Spleen (tissue), 11 donors: ENCODE data around the gene LRRC8D. TPM values are rescaled to one million over a fixed set of nuclear protein-coding genes. Genes with fewer than 3 reads are reported as not detected.

Experiments used
- DNase-seq: peaks from one replicate; pipeline ENCODE4 v3.0.0-alpha.2; 2020
- H3K27ac ChIP-seq, 8 donors: fragments of 200-600 bp; sonication (generic) in 7 of 8; 1 replicate in 4 of 8; 2 replicates in 4 of 8; pipeline versions ENCODE4 v1.5.0 to v1.8.0; 2016 to 2021; ENCODE audit warnings: inconsistent platforms in 4 of 8, mild to moderate bottlenecking in 4 of 8, moderate library complexity in 1 of 8
- H3K27me3 ChIP-seq, 7 donors: fragments of 200-600 bp; sonication (generic) in 6 of 7; replicated peaks in 1 of 7; 1 replicate in 4 of 7; 2 replicates in 3 of 7; pipeline versions ENCODE4 v1.5.0 to v1.8.0; 2016 to 2021; ENCODE audit warnings: inconsistent platforms in 3 of 7, mild to moderate bottlenecking in 1 of 7
- H3K36me3 ChIP-seq, 6 donors: fragments of 200-600 bp; sonication (generic) in 5 of 6; 1 replicate in 4 of 6; 2 replicates in 2 of 6; pipeline versions ENCODE4 v1.5.0 to v1.8.0; 2016 to 2021; ENCODE audit warnings: inconsistent platforms in 2 of 6
- H3K4me1 ChIP-seq, 6 donors: fragments of 200-600 bp; sonication (generic) in 5 of 6; 1 replicate in 3 of 6; 2 replicates in 3 of 6; pipeline versions ENCODE4 v1.5.0 to v1.8.0; 2016 to 2021; ENCODE audit warnings: inconsistent platforms in 3 of 6
- H3K4me3 ChIP-seq, 8 donors: fragments of 200-600 bp; sonication (generic) in 7 of 8; 1 replicate in 4 of 8; 2 replicates in 4 of 8; pipeline versions ENCODE4 v1.5.0 to v1.8.0; 2016 to 2021; ENCODE audit warnings: inconsistent platforms in 4 of 8, mild to moderate bottlenecking in 4 of 8, moderate library complexity in 2 of 8
- H3K9me3 ChIP-seq, 8 donors: fragments of 200-600 bp; sonication (generic) in 7 of 8; 1 replicate in 4 of 8; 2 replicates in 4 of 8; pipeline versions ENCODE4 v1.5.0 to v1.8.0; 2016 to 2021; ENCODE audit warnings: inconsistent platforms in 4 of 8
- POLR2A ChIP-seq, 3 donors: fragments of 450-650 bp; IDR thresholded peaks; one replicate each; pipeline ENCODE4 v1.5.1; 2017; ENCODE audit warnings: antibody characterized with exemption in 3 of 3, mild to moderate bottlenecking in 1 of 3
- POLR2AphosphoS5 ChIP-seq, 3 donors: sonication (generic); formaldehyde crosslinking; IDR thresholded peaks; one replicate each; pipeline ENCODE4 v1.5.1; 2017; ENCODE audit warnings: antibody characterized with exemption in 3 of 3
- WGBS, 5 donors: extraction: QIAGEN DNeasy Blood & Tissue Kit in 3 of 5; methylation state at CpG; one replicate each; pipeline versions ENCODE4 v1.1.5 to v1.1.7; 2013 to 2018; 5-methylcytosine and 5-hydroxymethylcytosine counted together
- intact Hi-C: fragments of 100-400 bp; cut with DNase I; formaldehyde crosslinking; loops from one replicate; pipeline ENCODE4 v1.15.0; 2023; ENCODE audit warnings: low total_unique reads
- polyA plus RNA-seq, 3 donors: library from polyadenylated mRNA; stranded (reverse); fragments of 200-250 nt; gene quantifications; one replicate each; pipeline ENCODE4 v1.2.1, GENCODE V29; 2013
- total RNA-seq, 7 donors: library from RNA; depleted of rRNA in 3 of 7; stranded (reverse); fragments of >200 nt in 3 of 7; fragmentation: NEBNext Ultra II Directional in 4 of 7; extraction: Animal tissue kit (Norgen Biotek cat#: 25700) in 4 of 7; gene quantifications; one replicate each; pipeline versions ENCODE4 v1.1.0 to v1.2.1, GENCODE V29; 2016 to 2021
- TF ChIP-seq, protein P1 (sequence below), 11 experiments: fragments of 200-600 bp in 7 of 11; fragments of 450-650 bp in 4 of 11; sonication (generic) in 4 of 11; IDR thresholded peaks in 8 of 11; conservative IDR thresholded peaks in 3 of 11; 1 replicate in 7 of 11; 2 replicates in 4 of 11; pipeline versions ENCODE4 v1.4.0 to v1.8.0; 2016 to 2021; ENCODE audit warnings: antibody characterized with exemption in 11 of 11, inconsistent platforms in 4 of 11, mild to moderate bottlenecking in 1 of 11
- donor health status: healthy with polysubstance abuse.
- donor health status: DM: no; HTN: no; CAD: no; lungs with moderate emphysema.
- donor health status: DM: no; HTN: no; CAD: no.
- donor health status: Bipolar disorder and iron deficiency.
- donor health status: healthy.
- donor health status: DM: no; HTN: no; CAD: no.
- donor health status: DM: yes; HTN: yes; CAD: no.

LRRC8D gene
- total and polyA plus RNA-seq, 10 donors, result 12.8 to 42.0 (median 34.5) TPM

DNA sequence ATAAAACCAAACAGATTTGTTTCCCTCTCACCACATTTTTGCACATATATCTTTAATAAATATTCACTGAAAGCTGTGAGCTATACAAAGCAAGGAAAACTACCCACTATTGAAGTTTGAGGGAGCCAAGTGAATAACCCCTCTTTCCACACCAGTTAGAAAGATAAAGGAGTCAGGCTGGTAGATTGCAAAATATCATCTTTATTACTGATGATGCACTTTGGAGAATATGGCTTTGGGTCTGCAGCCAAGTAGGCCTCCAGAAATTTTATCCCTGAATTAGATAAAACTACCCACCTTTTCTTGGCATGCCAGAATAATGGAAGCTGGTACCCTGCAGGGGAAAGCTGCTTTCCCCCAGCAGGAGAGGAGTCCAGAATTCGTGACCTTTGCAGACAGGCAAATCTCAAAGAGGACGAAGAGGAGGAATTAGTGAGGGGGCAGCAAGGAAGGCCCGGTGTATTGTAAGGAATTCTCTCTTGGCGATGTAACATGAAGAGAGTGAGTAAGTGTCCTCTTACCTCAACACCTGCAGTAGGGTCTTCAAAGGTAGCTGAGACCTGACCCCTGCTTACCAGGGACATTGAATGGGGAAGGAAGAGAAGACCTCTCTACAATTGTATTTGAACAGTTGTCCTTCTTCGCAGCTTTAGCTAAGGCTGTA lies 84.7 kb downstream of the LRRC8D start:
- Histone ChIP-seq H3K9me3 (no peaks in the 10 kb centered on the region), H3K4me1 (peaks cover 22 to 96% (median 54%) of the 10 kb centered on the region in 6 donors), H3K27me3 (no peaks in the 10 kb centered on the region), H3K4me3 (no peak overlapping the region), H3K27ac (peak overlapping the region in 4 of 8 donors; percentile 61 to 79 (median 70)), H3K36me3 (peaks cover 0 to 14% (median 0%) of the 10 kb centered on the region in 6 donors)
- WGBS, 5 donors, result 91 to 96% (median 94%) methylated on average over 5 of the region's 5 CpGs
- TF ChIP-seq POLR2AphosphoS5 (IDR thresholded peaks at IDR 0.05), result no peak
- TF ChIP-seq, protein P1, sequence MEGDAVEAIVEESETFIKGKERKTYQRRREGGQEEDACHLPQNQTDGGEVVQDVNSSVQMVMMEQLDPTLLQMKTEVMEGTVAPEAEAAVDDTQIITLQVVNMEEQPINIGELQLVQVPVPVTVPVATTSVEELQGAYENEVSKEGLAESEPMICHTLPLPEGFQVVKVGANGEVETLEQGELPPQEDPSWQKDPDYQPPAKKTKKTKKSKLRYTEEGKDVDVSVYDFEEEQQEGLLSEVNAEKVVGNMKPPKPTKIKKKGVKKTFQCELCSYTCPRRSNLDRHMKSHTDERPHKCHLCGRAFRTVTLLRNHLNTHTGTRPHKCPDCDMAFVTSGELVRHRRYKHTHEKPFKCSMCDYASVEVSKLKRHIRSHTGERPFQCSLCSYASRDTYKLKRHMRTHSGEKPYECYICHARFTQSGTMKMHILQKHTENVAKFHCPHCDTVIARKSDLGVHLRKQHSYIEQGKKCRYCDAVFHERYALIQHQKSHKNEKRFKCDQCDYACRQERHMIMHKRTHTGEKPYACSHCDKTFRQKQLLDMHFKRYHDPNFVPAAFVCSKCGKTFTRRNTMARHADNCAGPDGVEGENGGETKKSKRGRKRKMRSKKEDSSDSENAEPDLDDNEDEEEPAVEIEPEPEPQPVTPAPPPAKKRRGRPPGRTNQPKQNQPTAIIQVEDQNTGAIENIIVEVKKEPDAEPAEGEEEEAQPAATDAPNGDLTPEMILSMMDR (IDR thresholded peaks at IDR 0.05 in 8 of 11, conservative IDR thresholded peaks at IDR 0.05 in 3 of 11), result no peak
- no peak for TF ChIP-seq POLR2A (IDR thresholded peaks at IDR 0.05)
- intact Hi-C loops, result no loop called here
- DNase-seq, result no peak

DNA sequence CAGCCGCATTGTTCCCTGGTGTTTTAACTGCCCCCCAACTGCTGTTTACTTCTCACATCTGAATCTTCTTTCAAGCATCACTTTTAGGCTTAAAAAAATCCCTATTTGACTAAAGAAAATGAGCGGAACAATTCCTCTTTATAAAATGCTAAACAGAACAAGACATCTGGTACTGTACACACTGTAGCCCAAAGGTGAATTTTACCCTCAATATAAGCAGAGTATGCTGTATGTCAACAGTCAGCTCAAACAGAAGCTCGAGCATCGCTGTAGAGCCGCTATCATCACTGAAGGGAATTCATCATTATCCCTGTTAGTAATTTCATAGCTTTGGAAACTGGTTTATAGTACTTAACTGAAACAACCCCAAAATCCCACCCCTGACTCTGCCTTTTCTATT lies 85.3 kb downstream of the LRRC8D start:
- peak overlapping the region in 6 of 8 donors; percentile 27 to 79 (median 53) for H3K27ac ChIP-seq

DNA sequence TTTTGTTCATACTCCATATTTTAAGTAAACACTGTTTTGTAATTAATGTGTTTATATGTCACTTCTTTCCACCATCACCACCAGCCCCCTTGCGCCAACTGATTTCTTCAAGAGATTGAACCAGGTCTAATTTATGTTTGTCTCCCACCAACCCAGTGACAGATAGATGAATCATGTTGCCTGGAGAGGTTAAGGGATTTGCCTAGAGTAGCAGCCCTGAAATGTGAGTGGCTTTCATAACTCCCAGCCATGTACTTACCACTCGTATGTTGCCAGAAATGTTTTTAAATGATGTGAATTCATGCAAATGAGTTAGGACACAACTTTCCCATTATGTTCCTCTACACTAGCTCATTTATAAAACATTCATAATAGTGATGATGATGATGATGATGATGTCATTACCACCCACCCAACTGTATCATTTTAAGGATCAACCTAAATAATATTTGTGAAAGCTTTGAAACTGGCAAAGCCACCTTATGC lies 86.9 kb downstream of the LRRC8D start:
- H3K4me1 ChIP-seq, result peaks cover 22 to 95% (median 59%) of the 10 kb centered on the region in 6 donors
- intact Hi-C loops, result no loop called here
- no peaks in the 10 kb centered on the region for H3K9me3 ChIP-seq

More for the DNA sequence above, 85.3 kb downstream of the LRRC8D start:
- intact Hi-C loops, result no loop called here
- peaks cover 0 to 14% (median 0%) of the 10 kb centered on the region in 6 donors for H3K36me3 ChIP-seq
- 82 to 97% (median 93%) methylated on average over 5 of the region's 5 CpGs for WGBS, 5 donors
- peaks cover 22 to 94% (median 54%) of the 10 kb centered on the region in 6 donors for H3K4me1 ChIP-seq
- DNase-seq, result no peak
- H3K4me3 ChIP-seq, result no peak overlapping the region
- no peaks in the 10 kb centered on the region for H3K9me3 ChIP-seq
- H3K27me3 ChIP-seq, result no peaks in the 10 kb centered on the region
- no peak for TF ChIP-seq POLR2AphosphoS5 (IDR thresholded peaks at IDR 0.05)
- TF ChIP-seq, protein P1 (IDR thresholded peaks at IDR 0.05 in 8 of 11, conservative IDR thresholded peaks at IDR 0.05 in 3 of 11), result no peak

DNA sequence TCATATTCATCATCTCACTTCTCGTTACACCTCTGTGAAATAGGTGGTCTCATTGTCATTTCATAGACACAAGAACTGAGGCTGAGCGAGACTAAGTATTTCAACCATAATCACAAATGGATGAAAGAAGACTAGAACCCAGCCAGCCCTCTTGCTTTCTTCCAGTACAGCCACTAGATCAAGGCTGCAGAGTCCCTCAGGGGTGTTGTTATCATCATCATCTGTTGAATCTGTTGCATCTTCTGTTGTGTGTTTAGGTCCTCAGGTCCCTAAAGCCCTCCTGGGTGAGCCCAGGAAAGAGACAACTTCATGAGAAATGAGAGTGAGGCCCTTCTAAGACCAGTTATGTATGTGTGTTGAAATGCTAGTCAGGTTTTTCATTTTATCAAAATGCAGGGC lies 87.4 kb downstream of the LRRC8D start:
- TF ChIP-seq, protein P1 (IDR thresholded peaks at IDR 0.05 in 8 of 11, conservative IDR thresholded peaks at IDR 0.05 in 3 of 11), result no peak
- no peak for TF ChIP-seq POLR2AphosphoS5 (IDR thresholded peaks at IDR 0.05)
- TF ChIP-seq POLR2A (IDR thresholded peaks at IDR 0.05), result no peak
- Histone ChIP-seq H3K27me3 (no peaks in the 10 kb centered on the region), H3K9me3 (no peaks in the 10 kb centered on the region), H3K36me3 (peaks cover 0 to 3% (median 0%) of the 10 kb centered on the region in 6 donors), H3K4me1 (peaks cover 22 to 95% (median 61%) of the 10 kb centered on the region in 6 donors), H3K27ac (peak overlapping the region; percentile 11 to 75 (median 60)), H3K4me3 (no peak overlapping the region)
- WGBS, 5 donors, result 94 to 100% (median 98%) methylated on average over 2 of the region's 2 CpGs
- intact Hi-C loops, result no loop called here
- no peak for DNase-seq

More for the DNA sequence above, 86.9 kb downstream of the LRRC8D start:
- no peak overlapping the region for H3K4me3 ChIP-seq
- peaks cover 0 to 3% (median 0%) of the 10 kb centered on the region in 6 donors for H3K36me3 ChIP-seq
- no peaks in the 10 kb centered on the region for H3K27me3 ChIP-seq
- TF ChIP-seq, protein P1 (IDR thresholded peaks at IDR 0.05 in 8 of 11, conservative IDR thresholded peaks at IDR 0.05 in 3 of 11), result no peak
- TF ChIP-seq POLR2A (IDR thresholded peaks at IDR 0.05), result no peak
- TF ChIP-seq POLR2AphosphoS5 (IDR thresholded peaks at IDR 0.05), result no peak
- H3K27ac ChIP-seq, result peak overlapping the region in 5 of 8 donors; percentile 47 to 79 (median 59)
- DNase-seq, result no peak
- 87 to 95% (median 94%) methylated on average over 2 of the region's 2 CpGs for WGBS, 5 donors
